Tracheal epithelial cell (primary cell): ENCODE data around the gene MANF. TPM values are rescaled to one million over a fixed set of nuclear protein-coding genes. Genes with fewer than 3 reads are reported as not detected.

Experiments used
- total RNA-seq: library from RNA; depleted of rRNA; stranded (reverse); fragments of >200 nt; gene quantifications from 2 replicates; pipeline ENCODE4 v1.2.1, GENCODE V29; 2014

Gene MANF
- 155 and 219 TPM in 2 replicates for total RNA-seq

GRCh38 chr3:51384726-51385473 lies at the start of gene MANF:
TSS of gene MANF (plus strand) at chr3:51385291. CDS start at chr3:51385343, 52 bp downstream.

GRCh38 chr3:51391075-51391565 lies 6.0 kb downstream of the MANF start, which contains the start of gene RBM15B:
TSS of gene RBM15B (plus strand) at chr3:51391285. CDS start at chr3:51391400, 115 bp downstream.

Other genes with a start within 250 kb of the MANF start
- 32.4 and 35.4 TPM in 2 replicates for gene RBM15B, start 6.0 kb downstream of the MANF start, total RNA-seq
- gene DCAF1, start 114.7 kb downstream of the MANF start, total RNA-seq: 13.4 and 13.7 TPM in 2 replicates
- 10.7 and 10.8 TPM in 2 replicates for gene RAD54L2, start 153.4 kb downstream of the MANF start, total RNA-seq